Stimulated activated CD4-positive, alpha-beta T cell treated with anti-CD3 and anti-CD28 coated beads, Interleukin-4, amount 100 ng/mL, for 4 hours (primary cell): ENCODE data around the gene INTS2.
"Not testable (repeated sequence)": the region's sequence is repeated elsewhere in the genome, so short reads cannot be mapped to it uniquely, and the experiment has no call there.

Experiments
- DNase-seq, 2 experiments: peaks; one replicate each; pipeline ENCODE4 v3.0.0-alpha.2; 2020

INTS2 gene

GRCh38 chr17:61819265-61819664 is 108.5 kb downstream of the INTS2 start:
- DNase-seq, result not testable (repeated sequence)

- DNase-seq, result no peak
Measured at GRCh38 chr17:61818225-61818624, 109.6 kb downstream of the INTS2 start.

- no peak for DNase-seq
Measured at GRCh38 chr17:61817452-61817851, 110.3 kb downstream of the INTS2 start.

GRCh38 chr17:61816538-61816937 is 111.2 kb downstream of the INTS2 start:
- no peak for DNase-seq

DNA sequence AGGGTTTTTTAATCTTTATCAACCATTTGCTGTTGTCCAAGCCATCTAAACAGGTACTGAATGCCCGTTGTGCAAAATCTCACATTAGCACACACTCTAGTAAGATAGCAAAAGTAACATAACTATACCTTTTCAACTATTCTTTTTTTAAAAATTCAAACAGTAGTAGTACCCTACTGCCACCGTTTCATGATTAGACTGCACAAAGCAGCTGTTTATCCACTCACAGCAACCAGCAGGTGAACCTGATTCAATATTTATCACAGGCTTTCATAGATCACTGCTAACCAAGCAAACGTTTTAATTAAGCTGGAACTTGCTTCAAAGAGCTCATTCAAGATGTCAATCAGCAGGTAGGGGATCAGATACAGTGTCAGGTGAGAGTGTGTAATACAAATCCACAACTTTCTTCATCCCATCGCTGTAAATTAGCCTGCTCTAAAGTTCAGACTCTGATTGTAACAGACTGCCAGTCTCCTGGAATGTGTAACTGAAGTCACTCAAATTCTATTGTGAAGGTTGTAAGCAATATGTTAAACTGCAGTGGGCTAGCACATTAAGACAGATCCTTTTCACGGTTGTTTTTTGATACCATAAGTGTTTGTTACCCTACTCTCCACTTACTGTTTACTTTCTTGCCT is 111.8 kb downstream of the INTS2 start:
- DNase-seq, result no peak
